Tibial artery (tissue), 4 donors: ENCODE results near the gene CLSTN1.

ENCODE experiments used
- DNase-seq, 2 donors: peaks; one replicate each; pipeline ENCODE4 v3.0.0-alpha.2; 2019
- H3K27ac ChIP-seq, 2 donors: fragments of 200-600 bp; sonication (generic) in 1 of 2; 1 replicate in 1 of 2; 2 replicates in 1 of 2; pipeline ENCODE4 v1.5.1; 2018 to 2019; ENCODE audit warnings: mild to moderate bottlenecking in 1 of 2
- H3K27me3 ChIP-seq, 2 donors: fragments of 200-600 bp; sonication (generic) in 1 of 2; one replicate each; pipeline versions ENCODE4 v1.5.1 to v1.6.0; 2016 to 2019
- H3K36me3 ChIP-seq, 3 donors: fragments of 200-600 bp; sonication (generic) in 2 of 3; one replicate each; pipeline ENCODE4 v1.5.1; 2016 to 2019; ENCODE audit warnings: mild to moderate bottlenecking in 2 of 3
- H3K4me1 ChIP-seq, 4 donors: fragments of 200-600 bp; sonication (generic) in 2 of 4; 1 replicate in 3 of 4; 2 replicates in 1 of 4; pipeline ENCODE4 v1.5.1; 2016 to 2019
- H3K4me3 ChIP-seq, 2 donors: fragments of 200-600 bp; sonication (generic) in 1 of 2; 1 replicate in 1 of 2; 2 replicates in 1 of 2; pipeline ENCODE4 v1.5.1; 2018 to 2019; ENCODE audit warnings: mild to moderate bottlenecking in 2 of 2
- H3K9me3 ChIP-seq, 3 donors: fragments of 200-600 bp; sonication (generic) in 1 of 3; one replicate each; pipeline ENCODE4 v1.5.1; 2016 to 2019
- CTCF ChIP-seq, 2 experiments: fragments of 200-600 bp in 1 of 2; fragments of 450-650 bp in 1 of 2; IDR thresholded peaks; one replicate each; pipeline ENCODE4 v1.5.1; 2017 to 2019; ENCODE audit warnings: antibody characterized with exemption in 2 of 2, mild to moderate bottlenecking in 1 of 2, moderate library complexity in 1 of 2
- intact Hi-C: fragments of 100-400 bp; cut with DNase I; formaldehyde crosslinking; loops from one replicate; pipeline ENCODE4 v1.15.0; 2023; ENCODE audit warnings: low total_unique reads

The CLSTN1 gene

GRCh38 chr1:9865724-9866123, 42.0 kb upstream of the CLSTN1 start:
- intact Hi-C loops = loop anchor here (2.0 to 10.0 kb wide), 3 partner anchors 81 to 238 kb away; no protein-coding TSS in a partner anchor
- H3K36me3 ChIP-seq = peaks cover 0 to 29% (median 22%) of the 10 kb centered on the region in 3 donors
- TF ChIP-seq CTCF (IDR thresholded peaks at IDR 0.05) = no peak
- H3K9me3 ChIP-seq = no peaks in the 10 kb centered on the region
- no peak overlapping the region for H3K4me3 ChIP-seq
- no peak overlapping the region for H3K27ac ChIP-seq
- DNase-seq = no peak
- peaks cover 0 to 7% (median 0%) of the 10 kb centered on the region in 4 donors for H3K4me1 ChIP-seq
- no peaks in the 10 kb centered on the region for H3K27me3 ChIP-seq

GRCh38 chr1:9863371-9863770, 39.6 kb upstream of the CLSTN1 start:
- no peak overlapping the region for H3K27ac ChIP-seq
- DNase-seq = no peak

GRCh38 chr1:9861360-9861759, 37.6 kb upstream of the CLSTN1 start:
- H3K27me3 ChIP-seq = no peaks in the 10 kb centered on the region
- intact Hi-C loops = loop anchor here (10.0 kb wide), 1 partner anchor 137 kb away; no protein-coding TSS in a partner anchor
- H3K4me3 ChIP-seq = no peak overlapping the region
- no peak for DNase-seq
- H3K27ac ChIP-seq = no peak overlapping the region
- peaks cover 0 to 12% (median 6%) of the 10 kb centered on the region in 3 donors for H3K36me3 ChIP-seq
- no peak for TF ChIP-seq CTCF (IDR thresholded peaks at IDR 0.05)
- H3K9me3 ChIP-seq = no peaks in the 10 kb centered on the region
- peaks cover 0 to 7% (median 0%) of the 10 kb centered on the region in 4 donors for H3K4me1 ChIP-seq

More at GRCh38 chr1:9863371-9863770, 39.6 kb upstream of the CLSTN1 start:
- H3K4me3 ChIP-seq = no peak overlapping the region
- no peaks in the 10 kb centered on the region for H3K27me3 ChIP-seq
- H3K36me3 ChIP-seq = peaks cover 0 to 7% (median 6%) of the 10 kb centered on the region in 3 donors
- TF ChIP-seq CTCF (IDR thresholded peaks at IDR 0.05) = no peak
- intact Hi-C loops = loop anchor here (10.0 kb wide), 1 partner anchor 139 kb away; no protein-coding TSS in a partner anchor
- no peaks in the 10 kb centered on the region for H3K9me3 ChIP-seq
- peaks cover 0 to 7% (median 0%) of the 10 kb centered on the region in 4 donors for H3K4me1 ChIP-seq

- Histone ChIP-seq H3K27ac (no peak overlapping the region), H3K36me3 (peaks cover 0 to 12% (median 6%) of the 10 kb centered on the region in 3 donors), H3K4me1 (peaks cover 0 to 7% (median 0%) of the 10 kb centered on the region in 4 donors), H3K9me3 (no peaks in the 10 kb centered on the region), H3K4me3 (no peak overlapping the region), H3K27me3 (no peaks in the 10 kb centered on the region)
- intact Hi-C loops = loop anchor here (10.0 kb wide), 1 partner anchor 136 kb away; no protein-coding TSS in a partner anchor
- no peak for DNase-seq
- TF ChIP-seq CTCF (IDR thresholded peaks at IDR 0.05) = no peak
Observed at GRCh38 chr1:9860887-9861286, 37.1 kb upstream of the CLSTN1 start.

GRCh38 chr1:9859281-9860014, 35.7 kb upstream of the CLSTN1 start:
- Histone ChIP-seq H3K27ac (no peak overlapping the region), H3K4me3 (no peak overlapping the region), H3K9me3 (no peaks in the 10 kb centered on the region), H3K27me3 (no peaks in the 10 kb centered on the region), H3K4me1 (peaks cover 0 to 7% (median 0%) of the 10 kb centered on the region in 4 donors), H3K36me3 (peaks cover 0 to 12% (median 6%) of the 10 kb centered on the region in 3 donors)
- DNase-seq = no peak
- TF ChIP-seq CTCF (IDR thresholded peaks at IDR 0.05) = no peak
- intact Hi-C loops = loop anchor here (10.0 kb wide), 1 partner anchor 135 kb away; no protein-coding TSS in a partner anchor
